GM12874 (cell line): Measurements from ENCODE around the gene DDX1.

Experiments
- CTCF ChIP-seq: IDR thresholded peaks from 2 replicates; pipeline ENCODE4 v1.5.1; 2011; ENCODE audit warnings: low read depth, mild to moderate bottlenecking, control low read depth, low read length, moderate library complexity; ENCODE audit not compliant: insufficient read depth

The DDX1 gene

GRCh38 chr2:15565994-15566671, 25.5 kb upstream of the DDX1 start:
- no peak for TF ChIP-seq CTCF

- TF ChIP-seq CTCF, result no peak
These were observed 24.8 kb upstream of the DDX1 start for GRCh38 chr2:15566912-15567311.

- TF ChIP-seq CTCF, result no peak
These were observed 22.8 kb upstream of the DDX1 start for GRCh38 chr2:15568874-15569273.

- TF ChIP-seq CTCF, result no peak
These were observed 21.6 kb upstream of the DDX1 start for GRCh38 chr2:15570104-15570503.

- no peak for TF ChIP-seq CTCF
These were observed 19.9 kb upstream of the DDX1 start for GRCh38 chr2:15571729-15572128.

- peak; percentile 82 for TF ChIP-seq CTCF
These were observed 14.5 kb upstream of the DDX1 start for GRCh38 chr2:15577071-15577735.

- no peak for TF ChIP-seq CTCF
These were observed 12.0 kb upstream of the DDX1 start for GRCh38 chr2:15579641-15580040.
